Hematopoietic multipotent progenitor cell treated with erythropoietin and hydrocortisone succinate and interleukin-3 and kit ligand, for 8 days (in vitro differentiated cells): ENCODE measurements around the gene STXBP3.

ENCODE experiments used
- DNase-seq: peaks from one replicate; pipeline ENCODE4 v3.0.0-alpha.2; 2015

Gene STXBP3

GRCh38 chr1:108845446-108845845, 99.0 kb downstream of the STXBP3 start:
- DNase-seq = no peak

GRCh38 chr1:108845991-108846390, 99.5 kb downstream of the STXBP3 start:
- no peak for DNase-seq

- DNase-seq = no peak
Measured at GRCh38 chr1:108847494-108847893, 101.0 kb downstream of the STXBP3 start.

DNA sequence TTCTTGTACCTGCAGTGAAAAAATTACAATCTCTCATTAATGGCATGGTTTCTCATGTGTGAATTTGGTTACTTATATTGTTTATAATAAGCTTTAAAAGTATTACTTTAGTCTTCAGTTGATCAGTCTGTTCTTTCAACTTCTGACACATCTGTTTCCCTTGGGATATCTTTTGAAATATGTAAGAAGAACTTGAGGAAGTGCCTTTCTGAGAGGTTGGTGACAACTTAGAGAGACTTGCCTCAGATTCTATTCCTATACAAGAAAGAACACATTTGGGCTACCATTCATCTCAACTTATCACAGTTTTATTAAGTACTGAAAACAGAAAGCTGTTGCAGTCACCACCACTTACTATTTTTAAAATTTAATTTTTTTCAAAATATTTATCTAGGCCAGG, 102.3 kb downstream of the STXBP3 start:
- no peak for DNase-seq

GRCh38 chr1:108850929-108851328, 104.5 kb downstream of the STXBP3 start:
- DNase-seq = no peak

GRCh38 chr1:108851567-108851966, 105.1 kb downstream of the STXBP3 start:
- no peak for DNase-seq

GRCh38 chr1:108852221-108852975, 105.9 kb downstream of the STXBP3 start:
- no peak for DNase-seq

GRCh38 chr1:108854221-108855019, 107.9 kb downstream of the STXBP3 start:
- DNase-seq = no peak

- DNase-seq = no peak
Measured at GRCh38 chr1:108856994-108857393, 110.5 kb downstream of the STXBP3 start, which contains the start of gene AKNAD1. TSS of gene AKNAD1 (minus strand) at chr1:108857094. CDS start at chr1:108852664, 4,430 bp downstream.

- no peak for DNase-seq
Measured at GRCh38 chr1:108858230-108858950, 111.9 kb downstream of the STXBP3 start.
